Loucy (cell line): Measurements from ENCODE around the gene KIF1B.

Experiments
- H2AFZ ChIP-seq: fragments of 200-600 bp; sonication (generic); 2 replicates; pipeline ENCODE4 v1.6.0; 2016; ENCODE audit warnings: antibody characterized with exemption, mild to moderate bottlenecking, low read length, moderate library complexity
- H3F3A ChIP-seq: fragments of 200-600 bp; 2 replicates; pipeline ENCODE4 v1.6.0; 2016; ENCODE audit warnings: antibody characterized with exemption, low read depth, mild to moderate bottlenecking
- H3K27me3 ChIP-seq: fragments of 200-600 bp; sonication (generic); 2 replicates; pipeline ENCODE4 v1.6.1; 2014; ENCODE audit warnings: low read length, mild to moderate bottlenecking; ENCODE audit not compliant: insufficient read depth, poor library complexity, severe bottlenecking
- H3K36me3 ChIP-seq: fragments of 200-600 bp; sonication (generic); 2 replicates; pipeline ENCODE4 v1.6.1; 2016; ENCODE audit warnings: low read length; ENCODE audit not compliant: insufficient read depth
- H3K4me1 ChIP-seq: fragments of 200-600 bp; sonication (generic); 2 replicates; pipeline ENCODE4 v1.5.1; 2014; ENCODE audit warnings: low read length, mild to moderate bottlenecking; ENCODE audit not compliant: insufficient read depth, poor library complexity, severe bottlenecking
- H3K4me2 ChIP-seq: fragments of 200-600 bp; sonication (generic); 2 replicates; pipeline ENCODE4 v1.6.0; 2014; ENCODE audit warnings: antibody characterized with exemption, low read length, low read depth, mild to moderate bottlenecking; ENCODE audit not compliant: poor library complexity, severe bottlenecking
- H3K4me3 ChIP-seq: fragments of 200-600 bp; sonication (generic); 2 replicates; pipeline ENCODE4 v1.5.1; 2014; ENCODE audit warnings: low read length, mild to moderate bottlenecking, mixed read lengths; ENCODE audit not compliant: poor library complexity, severe bottlenecking
- H3K79me2 ChIP-seq: fragments of 200-600 bp; sonication (generic); 2 replicates; pipeline ENCODE4 v1.6.1; 2014; ENCODE audit warnings: low read length; ENCODE audit not compliant: insufficient read depth
- H3K9ac ChIP-seq: fragments of 200-600 bp; sonication (generic); 2 replicates; pipeline ENCODE4 v1.6.0; 2014; ENCODE audit warnings: mild to moderate bottlenecking, low read depth, low read length, moderate library complexity; ENCODE audit not compliant: poor library complexity, severe bottlenecking
- H3K9me2 ChIP-seq: fragments of 200-600 bp; sonication (generic); replicated peaks from 2 replicates; pipeline ENCODE4 v1.6.1; 2016; ENCODE audit warnings: low read depth, low read length, mixed read lengths
- H3K9me3 ChIP-seq: fragments of 200-600 bp; sonication (generic); 2 replicates; pipeline ENCODE4 v1.6.1; 2014; ENCODE audit warnings: mild to moderate bottlenecking, antibody characterized with exemption, low read length, low read depth; ENCODE audit not compliant: insufficient read depth
- H4K20me1 ChIP-seq: fragments of 200-600 bp; sonication (generic); 2 replicates; pipeline ENCODE4 v1.6.0; 2014; ENCODE audit warnings: antibody characterized with exemption, low read length, mild to moderate bottlenecking; ENCODE audit not compliant: insufficient read depth, poor library complexity, severe bottlenecking
- EZH2phosphoT487 ChIP-seq: fragments of 200-600 bp; IDR thresholded peaks from 2 replicates; pipeline ENCODE4 v1.6.1; 2018; ENCODE audit warnings: antibody characterized with exemption, mild to moderate bottlenecking, moderate library complexity, borderline replicate concordance
- TF ChIP-seq, protein P1 (sequence below): fragments of 200-600 bp; sonication (generic); conservative IDR thresholded peaks from 2 replicates; pipeline ENCODE4 v1.5.1; 2014; ENCODE audit warnings: mild to moderate bottlenecking, antibody characterized with exemption, low read length

The KIF1B gene

GRCh38 chr1:10272274-10272673 is 61.9 kb downstream of the KIF1B start:
- H2AFZ ChIP-seq, result no peak overlapping the region
- no peaks in the 10 kb centered on the region for H3F3A ChIP-seq
- no peak overlapping the region for H3K4me3 ChIP-seq
- peaks cover 12% of the 10 kb centered on the region; the same call in 1 of the 2 replicates for H3K36me3 ChIP-seq
- no peaks in the 10 kb centered on the region for H4K20me1 ChIP-seq
- H3K9me3 ChIP-seq, result no peaks in the 10 kb centered on the region
- H3K4me2 ChIP-seq, result no peak overlapping the region
- H3K79me2 ChIP-seq, result no peaks in the 10 kb centered on the region
- H3K9ac ChIP-seq, result no peak overlapping the region
- no peaks in the 10 kb centered on the region for H3K9me2 ChIP-seq
- H3K4me1 ChIP-seq, result peaks cover 6% of the 10 kb centered on the region
- TF ChIP-seq, protein P1, sequence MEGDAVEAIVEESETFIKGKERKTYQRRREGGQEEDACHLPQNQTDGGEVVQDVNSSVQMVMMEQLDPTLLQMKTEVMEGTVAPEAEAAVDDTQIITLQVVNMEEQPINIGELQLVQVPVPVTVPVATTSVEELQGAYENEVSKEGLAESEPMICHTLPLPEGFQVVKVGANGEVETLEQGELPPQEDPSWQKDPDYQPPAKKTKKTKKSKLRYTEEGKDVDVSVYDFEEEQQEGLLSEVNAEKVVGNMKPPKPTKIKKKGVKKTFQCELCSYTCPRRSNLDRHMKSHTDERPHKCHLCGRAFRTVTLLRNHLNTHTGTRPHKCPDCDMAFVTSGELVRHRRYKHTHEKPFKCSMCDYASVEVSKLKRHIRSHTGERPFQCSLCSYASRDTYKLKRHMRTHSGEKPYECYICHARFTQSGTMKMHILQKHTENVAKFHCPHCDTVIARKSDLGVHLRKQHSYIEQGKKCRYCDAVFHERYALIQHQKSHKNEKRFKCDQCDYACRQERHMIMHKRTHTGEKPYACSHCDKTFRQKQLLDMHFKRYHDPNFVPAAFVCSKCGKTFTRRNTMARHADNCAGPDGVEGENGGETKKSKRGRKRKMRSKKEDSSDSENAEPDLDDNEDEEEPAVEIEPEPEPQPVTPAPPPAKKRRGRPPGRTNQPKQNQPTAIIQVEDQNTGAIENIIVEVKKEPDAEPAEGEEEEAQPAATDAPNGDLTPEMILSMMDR, result no peak
- TF ChIP-seq EZH2phosphoT487, result no peak
- H3K27me3 ChIP-seq, result no peaks in the 10 kb centered on the region

GRCh38 chr1:10278880-10279279 is 68.5 kb downstream of the KIF1B start:
- no peak overlapping the region for H3K4me2 ChIP-seq
- no peaks in the 10 kb centered on the region for H3K4me1 ChIP-seq
- peaks cover 34% of the 10 kb centered on the region; the same call in 1 of the 2 replicates for H3K36me3 ChIP-seq

DNA sequence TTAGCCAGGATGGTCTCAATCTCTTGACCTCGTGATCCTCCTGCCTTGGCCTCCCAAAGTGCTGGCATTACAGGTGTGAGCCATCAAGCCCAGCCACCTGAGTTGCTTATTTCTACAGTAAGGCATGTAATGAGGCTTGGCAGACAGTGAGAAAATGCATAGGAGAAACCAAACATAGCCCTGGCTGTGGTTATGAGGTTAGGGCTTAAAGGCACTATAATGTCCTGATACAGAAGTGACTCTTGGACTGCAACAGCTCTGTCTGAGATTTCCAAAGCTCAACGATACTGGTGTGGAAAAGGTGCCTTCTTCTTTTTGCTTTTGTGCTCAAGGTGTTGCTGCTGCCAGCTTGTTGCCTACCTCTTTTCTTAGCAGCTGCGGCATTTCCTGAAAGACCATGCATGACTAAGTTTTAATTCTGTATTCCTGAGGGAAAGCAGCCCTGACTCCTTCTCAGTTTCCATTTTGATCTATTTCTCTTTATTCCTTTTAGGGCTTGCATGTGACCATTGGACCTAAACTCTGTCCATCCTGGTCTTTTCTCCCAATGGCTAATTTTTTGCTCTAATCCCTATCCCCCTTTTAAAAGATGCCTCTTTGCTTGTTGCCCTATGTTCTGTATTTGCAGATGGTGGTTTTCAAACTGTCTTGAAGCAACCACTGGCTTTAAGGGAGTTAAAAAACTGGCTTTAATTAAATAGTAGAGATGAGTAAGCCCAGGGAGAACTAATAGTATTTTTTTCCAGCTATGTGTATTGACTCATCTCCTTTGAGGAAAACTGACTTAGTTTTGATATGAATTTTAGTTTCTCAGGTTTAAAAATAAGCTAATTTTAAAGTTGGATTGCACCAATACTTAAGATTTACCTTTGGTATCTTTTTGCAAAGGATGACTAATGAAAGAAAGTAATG is 70.3 kb downstream of the KIF1B start:
- H3F3A ChIP-seq, result no peaks in the 10 kb centered on the region
- H4K20me1 ChIP-seq, result no peaks in the 10 kb centered on the region
- H3K79me2 ChIP-seq, result no peaks in the 10 kb centered on the region
- H3K27me3 ChIP-seq, result no peaks in the 10 kb centered on the region
- H3K9me2 ChIP-seq, result no peaks in the 10 kb centered on the region
- H3K9ac ChIP-seq, result no peak overlapping the region
- H3K9me3 ChIP-seq, result no peaks in the 10 kb centered on the region
- TF ChIP-seq, protein P1, result no peak
- no peak for TF ChIP-seq EZH2phosphoT487
- peaks cover 36% of the 10 kb centered on the region; the same call in 1 of the 2 replicates for H3K36me3 ChIP-seq
- H3K4me2 ChIP-seq, result no peak overlapping the region
- no peaks in the 10 kb centered on the region for H3K4me1 ChIP-seq
- H3K4me3 ChIP-seq, result no peak overlapping the region
- no peak overlapping the region for H2AFZ ChIP-seq

More at GRCh38 chr1:10278880-10279279, 68.5 kb downstream of the KIF1B start:
- H3K79me2 ChIP-seq, result no peaks in the 10 kb centered on the region
- no peak overlapping the region for H3K9ac ChIP-seq
- TF ChIP-seq, protein P1, result no peak
- H3K9me2 ChIP-seq, result no peaks in the 10 kb centered on the region
- H3F3A ChIP-seq, result no peaks in the 10 kb centered on the region
- no peaks in the 10 kb centered on the region for H4K20me1 ChIP-seq
- no peak overlapping the region for H3K4me3 ChIP-seq
- H2AFZ ChIP-seq, result no peak overlapping the region
- no peaks in the 10 kb centered on the region for H3K27me3 ChIP-seq
- no peaks in the 10 kb centered on the region for H3K9me3 ChIP-seq
